T-cell (primary cell): ENCODE data around the gene THYN1. TPM values are rescaled to one million over a fixed set of nuclear protein-coding genes. Genes with fewer than 3 reads are reported as not detected.

Source experiments
- total RNA-seq, 35 experiments: library from RNA in 6 of 35; stranded (reverse) in 6 of 35; fragments of 120-200 nt in 1 of 35; gene quantifications; one replicate each; pipeline versions ENCODE4 v1.2.1 to v1.2.4 and lab custom pipeline; 2013 to 2026

The THYN1 gene
- total RNA-seq, 5 donors from 2014 or later (not counting 1 experiment from before 2014, with no cell fraction given): 37.5 to 57.6 (median 55.5) TPM

Other genes with a start within 250 kb of the THYN1 start
- 10 to 100 TPM in 1 of 5 donors, 1 to 10 TPM in 4; 6.6 to 10.7 (median 8.2) TPM for gene JAM3, start 184.3 kb downstream of the THYN1 start, total RNA-seq
- 10 to 100 TPM; 33.7 to 41.9 (median 36.8) TPM for gene NCAPD3, start 29.4 kb downstream of the THYN1 start, total RNA-seq
- gene VPS26B, start 28.7 kb downstream of the THYN1 start, total RNA-seq: 10 to 100 TPM; 60.3 to 65.1 (median 62.7) TPM
- 10 to 100 TPM; 22.1 to 40.2 (median 38.2) TPM for gene ACAD8, start 216 bp upstream of the THYN1 start, total RNA-seq
- 1 to 10 TPM; 1.3 to 2.8 (median 1.9) TPM for gene GLB1L3, start 23.0 kb upstream of the THYN1 start, total RNA-seq
- gene GLB1L2, start 78.6 kb upstream of the THYN1 start, total RNA-seq: 1 to 10 TPM; 1.4 to 3.6 (median 2.3) TPM
- gene B3GAT1, start 158.9 kb upstream of the THYN1 start, total RNA-seq: 1 to 10 TPM in 4 of 5 donors, under 1 TPM in 1; 0.38 to 6.1 (median 1.3) TPM